Kidney capillary endothelial cell (primary cell): ENCODE results near the gene ESPL1.

Experiments
- DNase-seq: peaks from one replicate; pipeline ENCODE4 v3.0.0-alpha.2; 2018; ENCODE audit warnings: low spot score

ESPL1 gene

DNA sequence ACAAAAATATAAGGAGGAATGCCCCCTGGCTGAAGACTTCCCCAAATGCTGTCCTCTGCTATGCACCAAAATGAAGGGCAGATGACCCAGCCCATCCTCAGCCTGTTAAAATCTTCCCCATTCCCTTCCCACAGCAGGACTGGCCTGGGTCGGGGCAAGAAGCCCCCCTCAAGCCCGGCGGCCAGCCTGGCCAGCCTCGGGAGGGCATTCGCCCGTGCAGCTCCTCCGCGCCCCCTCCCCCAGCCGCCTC lies 36.5 kb upstream of the ESPL1 start:
- DNase-seq: no peak

DNA sequence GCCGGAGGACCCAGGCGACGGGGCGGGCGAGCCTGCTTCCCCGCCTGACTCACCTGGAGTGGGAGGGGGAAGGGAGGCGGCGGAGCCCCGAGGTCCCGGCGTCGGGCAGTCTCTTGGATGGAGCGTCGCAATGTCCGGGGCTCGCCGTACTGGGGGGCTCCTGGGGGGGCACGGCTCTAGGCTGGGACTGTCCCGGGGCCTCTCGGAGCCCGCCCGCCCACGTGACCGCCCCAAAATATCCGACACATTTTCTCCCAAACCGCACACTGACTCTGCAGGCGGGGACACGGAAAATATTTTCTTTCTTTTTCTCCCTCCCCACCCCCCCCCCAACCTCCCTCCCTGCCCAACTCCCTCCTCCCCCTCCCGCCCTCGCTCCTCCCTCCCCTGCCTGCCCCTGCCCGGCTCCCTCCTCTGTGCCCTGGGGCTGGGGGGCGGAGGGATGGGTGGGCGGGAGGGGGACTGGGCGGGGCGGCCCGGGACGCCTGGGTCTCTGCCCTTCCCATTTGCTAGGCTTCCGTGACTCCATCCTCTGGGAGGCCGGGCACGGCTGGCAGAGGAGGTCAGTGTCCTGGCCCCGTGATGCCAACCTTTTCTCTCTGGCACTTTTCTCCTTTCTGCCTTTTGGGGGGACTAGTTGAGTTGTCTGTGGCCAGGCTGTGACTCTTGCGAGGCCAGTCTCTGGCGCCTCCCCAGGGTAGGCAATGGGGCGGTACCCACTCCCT lies 36.0 kb upstream of the ESPL1 start, which contains the start of gene RARG:
Gene RARG (minus strand): TSS at position 289 of the 725 bp plus-strand sequence. CDS start 4,664 bp downstream, outside the sequence.
- no peak for DNase-seq

DNA sequence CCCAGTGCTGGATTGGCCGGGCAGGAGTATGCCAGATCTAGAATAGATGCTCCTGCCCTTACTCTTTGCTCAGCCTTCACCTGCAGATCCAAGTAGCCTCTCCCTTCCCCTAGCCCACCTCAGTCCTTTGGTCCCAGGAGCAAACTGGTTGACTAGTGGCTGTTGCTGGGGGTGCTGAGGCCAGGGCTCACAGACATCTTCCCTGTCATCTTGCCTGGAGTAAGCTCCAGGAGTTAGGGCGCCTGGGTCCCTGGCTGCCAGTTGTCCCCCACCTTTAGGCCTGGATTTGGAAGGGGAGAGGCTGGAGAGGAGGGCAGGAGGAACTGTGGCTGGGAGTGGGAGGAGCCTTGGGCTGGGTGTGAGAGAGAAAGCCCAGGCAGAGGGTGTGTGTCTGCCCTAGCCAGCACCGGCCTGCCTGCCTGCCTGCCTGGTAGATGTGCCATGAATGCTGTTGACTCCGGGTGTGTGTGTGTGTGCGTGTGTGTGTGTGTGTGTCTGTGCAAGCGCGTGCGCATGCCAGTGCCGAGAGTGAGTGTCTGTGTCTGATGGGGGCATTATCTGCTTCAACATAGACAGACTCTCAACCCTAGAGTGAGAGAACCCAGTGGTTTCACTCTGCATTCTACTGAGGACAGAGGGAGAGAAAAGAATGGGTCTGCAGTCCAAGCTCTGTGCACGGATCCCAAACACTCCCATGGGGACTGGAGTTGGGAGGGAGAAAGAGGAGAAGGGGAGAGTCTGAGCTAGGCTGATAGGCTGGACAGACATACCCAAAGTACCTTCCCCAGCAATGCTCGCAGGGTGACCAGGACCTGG lies 35.2 kb upstream of the ESPL1 start:
- DNase-seq: no peak

DNA sequence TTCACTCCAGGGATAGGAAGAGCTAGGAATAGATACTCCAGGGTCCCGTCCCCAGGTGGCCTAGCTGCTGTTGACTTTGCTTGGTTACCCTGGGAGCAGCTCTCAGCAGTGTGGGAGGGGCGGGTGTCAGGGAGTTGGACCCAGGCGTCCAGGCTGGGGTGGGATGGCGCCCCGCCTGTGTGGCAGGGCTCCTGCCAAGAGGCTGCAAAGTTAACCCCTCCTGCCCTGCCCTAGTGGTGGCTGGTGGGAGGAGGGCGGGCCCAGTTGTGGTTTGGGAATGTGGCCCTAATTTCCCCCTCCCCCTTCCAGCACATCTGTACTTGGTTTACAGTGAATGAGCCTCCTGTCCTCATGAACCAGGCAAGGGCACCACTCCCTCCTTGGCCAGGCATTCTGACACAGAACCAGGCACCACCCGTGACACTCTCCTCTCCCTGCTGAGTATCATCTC lies 34.4 kb upstream of the ESPL1 start:
- DNase-seq: no peak

DNA sequence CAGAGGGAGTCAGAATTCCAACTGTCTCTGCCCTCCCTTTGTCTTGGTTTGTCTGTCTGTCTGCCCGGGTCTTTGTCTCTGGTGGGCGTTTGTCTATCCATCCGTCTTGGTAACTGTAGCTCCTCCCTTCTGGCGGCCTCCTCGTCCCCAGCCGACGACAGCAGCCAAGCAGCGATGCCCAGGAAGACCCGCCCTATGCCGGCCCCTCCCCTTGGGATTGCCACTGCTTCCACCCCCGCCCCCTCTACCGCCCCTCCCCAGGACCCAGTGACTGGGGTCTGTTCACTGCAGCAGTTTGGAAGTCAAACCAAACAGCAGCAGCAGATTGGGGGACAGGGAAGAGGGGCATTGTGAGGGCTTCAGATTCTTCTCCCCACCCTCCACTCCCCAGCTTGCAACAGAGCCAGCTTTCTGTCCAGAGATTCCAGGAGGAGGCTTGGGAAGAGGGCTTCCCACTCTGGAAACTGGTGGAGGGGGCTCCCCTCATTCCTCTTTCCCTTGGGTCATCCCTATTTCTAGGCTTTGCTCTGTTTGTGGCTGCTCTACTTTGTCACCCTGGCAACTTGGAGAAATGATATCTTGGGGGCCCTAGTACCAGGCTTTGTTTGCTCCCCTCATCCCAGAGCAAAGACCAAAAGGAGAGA lies 33.7 kb upstream of the ESPL1 start:
- DNase-seq: no peak

DNA sequence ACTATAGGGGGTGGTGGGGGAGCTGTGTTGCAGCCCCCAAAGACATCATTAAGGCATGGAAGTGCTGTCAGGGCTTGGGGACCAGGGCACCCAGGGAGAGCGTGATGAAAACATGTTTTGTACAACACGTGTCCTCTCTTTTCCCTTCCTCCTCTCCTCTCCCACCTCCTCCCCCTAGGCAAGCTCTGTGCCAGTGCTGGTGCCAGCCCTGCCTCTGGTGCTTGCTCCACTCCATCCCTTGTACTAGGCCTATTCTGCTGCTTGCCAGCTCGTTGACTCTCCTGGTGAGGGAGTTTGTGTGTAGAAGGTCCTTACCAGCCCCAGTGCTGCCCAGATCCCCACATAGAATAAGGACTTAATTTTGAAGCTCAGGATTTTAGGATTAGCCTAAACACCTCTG lies 32.9 kb upstream of the ESPL1 start:
- DNase-seq: no peak

DNA sequence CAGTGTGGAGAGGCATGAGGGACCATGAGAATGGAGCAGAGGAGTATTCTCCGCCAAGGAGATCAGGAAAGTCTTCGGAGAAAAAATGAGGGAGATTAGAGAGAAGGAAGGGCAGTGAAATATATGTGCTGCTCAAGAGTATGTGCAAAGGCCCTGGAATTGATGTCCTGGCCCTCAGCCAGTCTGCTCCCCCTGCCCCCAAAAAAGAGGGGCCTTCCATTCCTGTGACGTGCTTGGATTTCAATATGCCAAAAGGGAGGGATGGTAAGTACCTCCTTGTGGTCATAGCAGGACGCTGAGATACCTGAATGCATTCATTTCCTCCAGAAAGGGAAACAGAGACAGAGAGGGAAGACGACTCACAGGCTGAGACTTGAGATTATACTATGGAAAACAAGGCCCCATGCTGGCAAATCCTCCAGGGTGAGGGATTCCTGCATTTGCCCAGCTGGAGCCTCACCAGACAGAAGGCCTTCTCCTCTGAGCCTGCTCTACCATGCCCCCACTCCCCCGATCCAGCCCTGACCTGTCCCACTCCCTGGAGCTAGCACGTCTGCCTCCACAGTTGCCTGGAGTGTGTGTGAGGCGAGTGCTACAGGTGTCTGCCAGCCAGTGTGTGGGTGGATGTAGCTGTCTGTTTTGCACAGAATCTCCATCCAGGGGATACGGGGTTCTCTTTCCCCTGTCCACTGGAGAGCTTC lies 32.2 kb upstream of the ESPL1 start:
- DNase-seq: no peak

DNA sequence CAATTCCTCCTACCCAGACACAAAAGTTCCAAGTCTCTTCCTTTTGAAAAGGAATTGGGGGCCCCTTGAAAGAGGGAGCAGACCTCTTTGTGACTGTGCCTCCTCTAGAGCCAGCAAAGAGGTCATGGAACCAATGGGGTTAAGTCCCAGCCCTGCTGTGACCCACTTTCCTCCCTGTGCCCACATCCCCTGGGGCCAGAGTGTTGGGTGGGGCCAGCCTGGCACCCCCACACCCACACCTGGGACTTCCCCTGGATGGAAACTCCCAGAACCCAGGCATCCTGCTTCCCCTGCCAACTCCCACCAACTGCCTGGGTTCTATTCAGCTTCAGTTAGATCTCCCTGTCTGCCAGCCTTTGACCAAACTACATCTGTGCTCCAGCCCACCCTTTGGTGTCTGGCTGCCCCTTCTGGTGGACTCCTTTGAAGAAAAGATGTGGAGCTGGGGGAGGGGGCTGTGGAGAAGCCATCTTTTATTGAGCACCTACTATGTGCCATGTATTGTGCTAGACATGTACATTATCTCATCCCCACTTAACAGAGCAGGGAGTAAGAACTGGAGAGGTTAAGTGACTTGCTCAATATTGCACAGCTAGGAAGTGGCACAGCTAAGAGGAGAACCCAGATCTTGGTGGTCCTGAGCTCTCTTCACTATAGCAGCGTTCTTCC lies 31.5 kb upstream of the ESPL1 start:
- DNase-seq: no peak

DNA sequence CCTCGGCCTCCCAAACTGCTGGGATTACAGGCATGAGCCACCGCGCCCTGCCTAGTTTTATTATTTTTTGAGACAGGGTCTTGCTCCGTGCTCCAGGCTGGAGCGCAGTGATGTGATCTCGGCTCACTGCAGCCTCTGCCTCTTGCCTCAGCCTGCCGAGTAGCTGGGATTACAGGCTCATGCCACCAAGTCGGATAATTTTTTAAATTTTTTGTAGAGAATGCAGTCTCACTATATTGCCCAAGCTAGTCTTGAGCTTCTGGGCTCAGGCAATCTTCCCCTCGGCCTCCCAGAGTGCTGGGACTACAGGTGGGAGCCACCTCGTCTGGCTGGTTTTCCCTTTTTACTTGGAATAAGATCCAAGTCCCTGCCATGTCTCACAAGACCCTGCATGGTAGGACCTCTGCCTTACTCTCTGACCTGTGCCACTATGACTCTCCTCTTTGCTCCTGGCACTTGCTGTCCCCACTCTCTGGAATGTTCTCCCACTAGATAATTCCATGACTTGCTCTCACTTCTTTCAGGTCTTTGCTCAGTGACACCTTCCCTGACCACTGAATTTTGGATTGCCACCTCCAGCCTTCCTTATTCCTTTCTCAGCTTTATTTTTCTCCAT lies 28.3 kb upstream of the ESPL1 start:
- no peak for DNase-seq

DNA sequence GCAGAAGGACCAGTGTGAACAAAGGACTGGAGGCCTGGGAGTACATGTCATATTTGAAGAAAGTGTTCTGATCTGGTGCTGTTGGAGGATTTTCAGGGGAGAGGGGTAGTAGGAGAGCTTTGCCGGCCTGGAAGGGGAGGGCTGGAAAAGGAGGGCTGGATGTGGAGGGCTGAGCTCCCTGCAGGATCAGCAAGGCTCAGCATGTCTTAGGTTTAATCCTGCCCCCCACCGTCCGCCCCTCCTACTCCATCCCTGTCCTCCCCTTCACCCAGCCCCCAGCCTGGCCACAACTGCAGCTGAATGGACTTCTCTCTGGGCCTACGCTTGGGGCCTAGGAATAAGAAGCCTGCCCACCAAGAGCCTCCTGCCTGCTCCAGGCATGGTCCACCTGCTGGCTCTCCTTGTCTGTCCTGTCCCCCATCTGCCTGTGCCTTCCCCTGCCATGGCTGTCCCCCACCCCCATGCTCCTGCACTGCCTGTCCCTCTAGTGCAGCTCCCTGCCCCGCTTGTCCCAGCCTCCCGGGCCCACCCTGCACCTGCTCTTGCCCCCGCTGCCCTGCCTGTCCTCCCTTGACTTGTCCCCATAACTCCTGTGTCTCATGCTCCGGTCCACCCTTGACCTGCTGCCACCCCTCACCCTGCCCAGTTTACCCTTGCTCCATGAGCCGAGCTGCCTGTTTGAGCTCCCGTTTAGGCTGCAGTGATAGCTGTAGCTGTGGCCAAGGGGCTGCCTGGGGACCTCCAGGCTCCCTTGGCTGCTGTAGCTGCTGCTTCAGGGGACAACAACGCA lies 26.3 kb upstream of the ESPL1 start:
- DNase-seq: no peak

DNA sequence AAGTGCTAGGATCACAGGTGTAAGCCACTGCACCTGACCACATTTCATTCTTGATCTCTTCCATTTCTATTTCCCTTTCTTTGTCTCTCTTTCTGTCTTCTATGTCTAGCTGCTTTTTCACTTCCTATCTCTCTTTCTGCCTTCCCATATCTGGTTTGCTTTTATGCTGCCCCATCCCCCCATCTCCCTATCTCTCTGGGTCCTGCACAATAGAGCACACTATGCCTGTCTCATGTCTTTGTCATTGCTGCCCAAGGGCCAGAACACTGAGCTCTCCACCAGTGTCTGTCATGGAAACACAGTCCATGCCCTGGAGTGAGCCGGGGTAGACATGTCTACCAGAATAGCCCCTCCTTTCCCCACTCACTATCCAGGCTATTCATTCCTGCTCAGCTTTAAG lies 23.8 kb upstream of the ESPL1 start:
- DNase-seq: no peak

DNA sequence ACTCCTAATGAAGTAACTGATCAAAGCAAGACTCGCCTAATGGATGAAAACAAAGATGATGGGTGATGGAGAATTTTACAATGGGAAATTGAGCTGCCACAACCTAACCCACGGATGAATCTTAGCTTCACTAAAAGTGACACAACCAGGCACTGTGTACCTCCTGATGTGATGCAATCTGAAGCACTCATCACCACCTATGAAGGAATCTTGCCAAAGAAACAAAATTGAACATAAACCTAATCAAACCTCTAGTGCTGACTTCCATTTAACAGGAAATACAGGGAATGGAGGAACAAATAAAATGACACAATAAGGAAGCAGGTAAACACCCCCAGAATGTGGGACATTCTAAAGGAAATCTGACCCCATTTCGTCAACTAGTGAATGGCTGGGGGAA lies 22.8 kb upstream of the ESPL1 start:
- DNase-seq: no peak

DNA sequence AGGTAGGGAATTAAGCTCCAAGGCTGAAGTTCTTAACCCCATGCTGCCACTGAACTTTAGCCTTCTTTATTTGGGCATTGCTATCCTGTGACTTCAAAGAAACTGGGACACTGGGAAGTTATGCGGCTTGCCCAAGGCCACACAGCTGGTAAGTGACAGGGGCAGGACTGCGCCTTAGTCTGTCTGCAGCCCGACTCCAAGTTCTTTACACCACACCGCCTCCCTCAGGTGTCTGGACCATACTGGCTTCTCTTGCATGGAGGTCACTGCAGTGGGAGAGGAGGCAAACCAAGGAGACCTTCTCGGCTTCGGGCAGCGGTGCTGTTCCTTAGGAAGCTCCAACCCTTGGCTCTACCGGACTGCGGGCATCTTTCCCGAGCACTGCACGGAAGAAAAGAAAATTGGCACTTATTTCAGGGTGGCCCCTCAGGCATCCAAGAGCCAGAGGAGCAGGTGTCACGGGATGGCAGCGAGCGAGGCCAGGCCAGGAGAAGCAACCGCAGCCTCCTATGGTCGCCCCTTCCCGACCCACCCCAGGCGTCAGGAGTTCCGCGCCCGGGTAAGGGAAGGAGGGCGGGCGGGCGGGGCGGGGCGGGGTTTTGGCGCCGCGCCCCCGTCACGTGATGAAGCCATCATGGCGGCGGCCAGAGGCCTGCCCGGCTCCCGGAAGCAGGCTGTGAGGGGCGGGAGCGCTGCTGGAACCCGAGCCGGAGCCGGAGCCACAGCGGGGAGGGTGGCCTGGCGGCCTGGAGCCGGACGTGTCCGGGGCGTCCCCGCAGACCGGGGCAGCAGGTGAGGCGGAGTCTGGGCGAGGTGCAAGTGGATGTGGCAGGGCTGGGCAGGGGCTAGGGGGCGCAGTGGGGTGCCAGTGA lies 16.4 kb upstream of the ESPL1 start:
- DNase-seq: peak; percentile 60

DNA sequence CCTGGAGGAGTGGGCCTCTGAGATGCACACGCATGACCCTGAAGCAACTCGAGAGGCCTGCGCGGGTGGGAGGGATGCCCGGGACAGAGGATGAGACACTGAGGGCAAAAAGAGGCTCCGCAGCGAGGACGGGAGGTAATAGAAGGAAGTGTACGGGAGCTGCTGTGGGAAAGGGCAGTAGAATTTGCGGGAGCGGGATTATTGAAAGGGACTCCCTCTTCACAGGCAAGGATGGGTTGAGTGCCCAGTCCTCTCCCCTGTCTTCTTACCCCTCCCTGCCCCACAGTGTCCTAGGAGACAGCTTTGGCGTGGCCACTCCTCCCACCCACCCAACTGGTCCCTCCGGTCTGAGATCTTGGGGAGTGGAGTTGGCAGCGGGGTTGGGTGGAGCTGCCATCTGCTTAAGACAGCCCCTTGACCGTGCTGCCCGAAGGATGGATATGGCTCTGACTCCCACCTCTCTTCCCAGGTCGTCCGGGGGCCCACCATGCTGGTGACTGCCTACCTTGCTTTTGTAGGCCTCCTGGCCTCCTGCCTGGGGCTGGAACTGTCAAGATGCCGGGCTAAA lies 15.7 kb upstream of the ESPL1 start:
- no peak for DNase-seq

DNA sequence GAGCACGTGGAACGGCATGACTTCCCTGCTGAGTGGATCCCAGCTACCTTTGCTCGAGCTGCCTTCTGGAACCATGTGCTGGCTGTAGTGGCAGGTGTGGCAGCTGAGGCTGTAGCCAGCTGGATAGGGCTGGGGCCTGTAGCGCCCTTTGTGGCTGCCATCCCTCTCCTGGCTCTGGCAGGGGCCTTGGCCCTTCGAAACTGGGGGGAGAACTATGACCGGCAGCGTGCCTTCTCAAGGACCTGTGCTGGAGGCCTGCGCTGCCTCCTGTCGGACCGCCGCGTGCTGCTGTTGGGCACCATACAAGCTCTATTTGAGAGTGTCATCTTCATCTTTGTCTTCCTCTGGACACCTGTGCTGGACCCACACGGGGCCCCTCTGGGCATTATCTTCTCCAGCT lies 14.8 kb upstream of the ESPL1 start:
- no peak for DNase-seq

DNA sequence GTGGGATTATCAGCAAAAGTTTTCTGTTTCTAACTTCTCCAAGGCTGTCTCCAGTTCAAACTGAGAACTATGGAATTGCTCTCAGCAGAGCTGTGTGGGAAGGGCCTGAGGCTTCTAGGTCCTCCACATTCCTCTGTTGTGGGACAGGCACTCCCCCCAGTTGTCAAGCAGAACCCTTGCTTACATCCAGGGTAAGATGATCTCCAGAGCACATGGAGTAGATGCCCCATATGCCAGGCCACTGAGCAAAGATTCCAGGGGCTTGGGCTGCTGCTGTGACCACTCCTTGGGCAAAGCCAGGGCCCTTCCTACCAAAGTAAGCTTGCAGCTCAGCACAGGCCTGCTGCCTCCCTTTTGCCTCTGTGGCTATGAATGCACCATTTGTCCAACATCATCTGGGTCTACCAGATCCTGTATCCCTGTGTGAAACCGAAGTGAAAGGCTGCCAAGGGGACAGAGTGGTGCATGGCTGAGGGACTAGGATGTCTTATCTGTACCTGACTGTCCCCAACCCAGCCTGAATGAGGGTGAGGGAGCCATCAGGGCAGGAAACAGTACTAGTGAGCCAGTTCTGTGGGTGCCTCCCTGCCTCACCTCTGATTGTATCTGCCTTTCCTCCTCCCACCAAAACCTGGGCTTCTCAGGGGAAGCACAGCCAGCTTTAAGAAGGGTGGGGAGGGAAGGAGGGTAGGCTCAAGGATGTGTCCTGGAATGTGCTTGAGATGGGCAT lies 13.1 kb upstream of the ESPL1 start:
- no peak for DNase-seq

DNA sequence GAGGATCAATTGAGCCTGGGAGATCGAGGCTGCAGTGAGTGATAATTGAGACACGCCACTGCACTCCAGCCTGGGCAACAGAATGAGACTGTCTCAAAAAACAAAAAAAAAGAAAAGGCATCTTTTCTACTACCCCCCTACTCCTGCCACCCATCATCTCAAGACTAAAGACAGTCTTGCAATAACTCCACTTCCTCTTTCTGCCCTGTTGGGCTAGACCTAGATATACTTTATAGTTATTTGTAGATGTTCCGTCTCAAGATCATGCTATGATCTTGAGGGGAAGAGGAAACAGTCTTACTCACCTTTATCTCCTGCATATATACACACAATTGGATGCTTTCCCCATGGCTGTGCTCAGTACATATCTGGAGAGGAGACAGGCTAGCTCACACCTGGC lies 12.1 kb upstream of the ESPL1 start:
- no peak for DNase-seq
